Measurements from ENCODE around the gene NOL9. TPM values are rescaled to one million over a fixed set of nuclear protein-coding genes. Genes with fewer than 3 reads are reported as not detected.

The NOL9 gene
- total and polyA plus RNA-seq, 2 of the 13 experiments (the other 11 are each of a cell fraction or from before 2014, with no cell fraction given), result 18.0 to 24.7 TPM

- no peak; the same call in 1 of the 2 replicates for TF ChIP-seq ZBTB26 (CRISPR knock-in tag; IDR thresholded peaks at IDR 0.05; ENCODE audit: borderline replicate concordance)
- no peak for TF ChIP-seq BCL3 (CRISPR knock-in tag; IDR thresholded peaks at IDR 0.05)
- TF ChIP-seq ZBTB21 (CRISPR knock-in tag; IDR thresholded peaks at IDR 0.05), result peak; percentile 94
- no peak; the same call in 1 of the 2 replicates for TF ChIP-seq ZNF274 (CRISPR knock-in tag; IDR thresholded peaks at IDR 0.05)
- TF ChIP-seq ATRX (CRISPR knock-in tag; IDR thresholded peaks at IDR 0.05; ENCODE audit: borderline replicate concordance), result no peak
- TF ChIP-seq BORCS8-MEF2B (CRISPR knock-in tag; IDR thresholded peaks at IDR 0.05), result no peak
- TF ChIP-seq PBX2 (CRISPR knock-in tag; IDR thresholded peaks at IDR 0.05), result no peak
- TF ChIP-seq LRRFIP1 (CRISPR knock-in tag; conservative IDR thresholded peaks at IDR 0.05), result no peak
- TF ChIP-seq NFE2 (CRISPR knock-in tag; IDR thresholded peaks at IDR 0.05), result no peak
- no peak for TF ChIP-seq PREB (CRISPR knock-in tag; IDR thresholded peaks at IDR 0.05)
- TF ChIP-seq ZNF232 (CRISPR knock-in tag; IDR thresholded peaks at IDR 0.05; ENCODE audit: borderline replicate concordance), result peak; percentile 45; the same call in 1 of the 2 replicates
- TF ChIP-seq CREB1 (IDR thresholded peaks at IDR 0.05), result peak; percentile 97
- peak; percentile 97 for TF ChIP-seq CREB1 (CRISPR knock-in tag; IDR thresholded peaks at IDR 0.05)
- no peak for TF ChIP-seq DMTF1 (CRISPR knock-in tag; IDR thresholded peaks at IDR 0.05)
- TF ChIP-seq ZNF224 (CRISPR knock-in tag; IDR thresholded peaks at IDR 0.05), result no peak
- no peak for TF ChIP-seq AHR (CRISPR knock-in tag; IDR thresholded peaks at IDR 0.05)
- no peak for TF ChIP-seq ZNF17 (CRISPR knock-in tag; IDR thresholded peaks at IDR 0.05)
- TF ChIP-seq RBM39 (IDR thresholded peaks at IDR 0.05; ENCODE audit: low read depth, low read length, poor library complexity, severe bottlenecking), result no peak
- no peak for TF ChIP-seq RELA (CRISPR knock-in tag; IDR thresholded peaks at IDR 0.05)
- TF ChIP-seq ZKSCAN1 (IDR thresholded peaks at IDR 0.05; ENCODE audit: low read length), result no peak
- TF ChIP-seq ZNF383 (CRISPR knock-in tag; IDR thresholded peaks at IDR 0.05; ENCODE audit: borderline replicate concordance), result no peak
Observed at GRCh38 chr1:6579374-6580118, 25.2 kb upstream of the NOL9 start, which contains the start of gene ZBTB48 (continued).
